Memory B cell (primary cell): ENCODE data around the gene IL1RAPL2.
"Not testable (repeated sequence)": the region's sequence is repeated elsewhere in the genome, so short reads cannot be mapped to it uniquely, and the experiment has no call there.

Experiments used
- ATAC-seq: fragments of 150-1000 bp; cut with Tn5 transposase; 2 replicates; pipeline ENCODE4 v1.10.0; 2021; ENCODE audit warnings: low read depth, mild to moderate bottlenecking, moderate library complexity
- DNase-seq, 2 donors: peaks; one replicate each; pipeline ENCODE4 v3.0.0; 2022; ENCODE audit warnings: low spot score in 2 of 2
- H3K27ac Mint-ChIP-seq: one replicate; pipeline ENCODE4 v1.8.0; 2022; ENCODE audit warnings: mild to moderate bottlenecking, moderate library complexity, mixed read lengths
- H3K27me3 Mint-ChIP-seq: one replicate; pipeline ENCODE4 v1.8.0; 2022; ENCODE audit warnings: mixed read lengths
- H3K36me3 Mint-ChIP-seq: one replicate; pipeline ENCODE4 v1.8.0; 2022; ENCODE audit warnings: mild to moderate bottlenecking, mixed read lengths
- H3K4me1 Mint-ChIP-seq: one replicate; pipeline ENCODE4 v1.8.0; 2022; ENCODE audit warnings: mixed read lengths
- H3K4me3 Mint-ChIP-seq: one replicate; pipeline ENCODE4 v1.8.0; 2022; ENCODE audit warnings: mild to moderate bottlenecking, moderate library complexity, mixed read lengths
- H3K9me3 Mint-ChIP-seq: one replicate; pipeline ENCODE4 v1.8.0; 2022; ENCODE audit warnings: mixed read lengths

Gene IL1RAPL2

DNA sequence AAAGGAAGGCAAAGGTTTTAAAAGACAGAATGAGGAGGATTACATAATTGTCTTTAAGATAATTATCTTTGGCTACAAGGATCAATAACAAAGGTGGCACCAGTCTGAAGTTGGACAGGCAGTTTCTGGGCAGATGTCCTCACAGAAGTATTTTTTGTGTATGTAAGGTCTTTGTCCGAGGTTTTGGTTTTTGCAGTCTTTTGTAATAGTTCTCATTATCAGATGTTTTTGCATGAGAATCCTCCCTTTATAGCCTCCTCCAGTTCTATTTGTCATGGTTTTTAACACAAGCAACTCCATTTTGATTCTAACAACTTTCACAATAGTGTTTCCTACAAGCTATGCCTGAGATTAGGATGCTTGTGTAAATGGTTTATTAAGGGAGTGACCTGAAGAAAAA, 286.2 kb downstream of the IL1RAPL2 start:
- no peak overlapping the region for H3K4me3 Mint-ChIP-seq
- no peak for ATAC-seq
- H3K27ac Mint-ChIP-seq = no peak overlapping the region
- DNase-seq = no peak
- no peaks in the 10 kb centered on the region for H3K4me1 Mint-ChIP-seq
- H3K36me3 Mint-ChIP-seq = no peaks in the 10 kb centered on the region
- H3K27me3 Mint-ChIP-seq = no peaks in the 10 kb centered on the region
- H3K9me3 Mint-ChIP-seq = peaks cover 3% of the 10 kb centered on the region

- Mint-ChIP-seq H3K4me1 (no peaks in the 10 kb centered on the region), H3K27ac (no peak overlapping the region), H3K4me3 (no peak overlapping the region), H3K27me3 (no peaks in the 10 kb centered on the region), H3K36me3 (no peaks in the 10 kb centered on the region), H3K9me3 (peaks cover 3% of the 10 kb centered on the region)
- ATAC-seq (no peak), DNase-seq (no peak)
Observed at GRCh38 chrX:104854188-104854587, 288.2 kb downstream of the IL1RAPL2 start.

DNA sequence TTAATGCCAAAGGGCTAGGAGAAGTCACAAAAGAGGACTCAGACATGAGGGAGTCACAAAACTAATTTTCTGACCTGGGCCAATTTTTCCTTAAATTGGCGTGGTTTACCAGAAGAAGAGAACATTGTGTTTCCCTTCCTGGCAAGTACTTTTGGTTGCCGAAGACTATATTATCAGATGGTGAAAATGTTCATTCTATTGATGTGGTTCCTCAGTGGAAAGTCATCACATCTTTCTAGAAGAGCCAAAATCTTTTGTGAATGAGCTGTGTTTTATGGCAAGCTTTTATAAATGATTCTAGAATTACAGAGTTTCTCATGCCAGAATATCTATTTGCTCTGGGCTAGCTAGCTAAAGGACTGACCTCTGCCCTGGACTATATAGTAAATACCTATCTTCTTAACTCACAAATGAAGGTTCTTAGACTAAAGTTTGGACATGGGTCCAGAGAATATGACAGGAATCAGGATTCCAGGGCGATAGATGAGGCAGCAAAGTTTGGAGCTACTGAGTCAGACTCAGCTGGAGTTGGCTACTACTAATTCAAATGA, 288.9 kb downstream of the IL1RAPL2 start:
- Mint-ChIP-seq H3K36me3 (no peaks in the 10 kb centered on the region), H3K4me1 (no peaks in the 10 kb centered on the region), H3K4me3 (no peak overlapping the region), H3K27ac (no peak overlapping the region), H3K27me3 (no peaks in the 10 kb centered on the region), H3K9me3 (peaks cover 3% of the 10 kb centered on the region)
- DNase-seq (no peak), ATAC-seq (no peak)

- Mint-ChIP-seq H3K27ac (no peak overlapping the region), H3K9me3 (no peaks in the 10 kb centered on the region), H3K27me3 (no peaks in the 10 kb centered on the region), H3K4me1 (no peaks in the 10 kb centered on the region), H3K36me3 (no peaks in the 10 kb centered on the region), H3K4me3 (no peak overlapping the region)
- DNase-seq (no peak), ATAC-seq (no peak)
Observed at GRCh38 chrX:104863466-104863865, 297.5 kb downstream of the IL1RAPL2 start.

- ATAC-seq (no peak), DNase-seq (no peak)
- Mint-ChIP-seq H3K27me3 (no peaks in the 10 kb centered on the region), H3K4me3 (no peak overlapping the region), H3K9me3 (no peaks in the 10 kb centered on the region), H3K4me1 (no peaks in the 10 kb centered on the region), H3K36me3 (no peaks in the 10 kb centered on the region), H3K27ac (no peak overlapping the region)
Observed at GRCh38 chrX:104864296-104864695, 298.3 kb downstream of the IL1RAPL2 start.

- H3K27me3 Mint-ChIP-seq = no peaks in the 10 kb centered on the region
- peaks cover 2% of the 10 kb centered on the region for H3K9me3 Mint-ChIP-seq
- no peaks in the 10 kb centered on the region for H3K4me1 Mint-ChIP-seq
- DNase-seq = no peak
- H3K36me3 Mint-ChIP-seq = no peaks in the 10 kb centered on the region
- H3K4me3 Mint-ChIP-seq = no peak overlapping the region
- H3K27ac Mint-ChIP-seq = no peak overlapping the region
- no peak for ATAC-seq
Observed at GRCh38 chrX:104877504-104877903, 311.5 kb downstream of the IL1RAPL2 start.

GRCh38 chrX:104902070-104902469, 336.1 kb downstream of the IL1RAPL2 start:
- Mint-ChIP-seq H3K27me3 (no peaks in the 10 kb centered on the region), H3K36me3 (no peaks in the 10 kb centered on the region), H3K4me3 (no peak overlapping the region), H3K9me3 (no peaks in the 10 kb centered on the region), H3K27ac (no peak overlapping the region), H3K4me1 (no peaks in the 10 kb centered on the region)
- ATAC-seq = no peak
- DNase-seq = no peak

- H3K27ac Mint-ChIP-seq, H3K4me1 Mint-ChIP-seq, ATAC-seq, H3K27me3 Mint-ChIP-seq, H3K36me3 Mint-ChIP-seq, H3K9me3 Mint-ChIP-seq, DNase-seq: not testable (repeated sequence)
- H3K4me3 Mint-ChIP-seq = peak overlapping the region; percentile 39
Observed at GRCh38 chrX:104909694-104910093, 343.7 kb downstream of the IL1RAPL2 start.

DNA sequence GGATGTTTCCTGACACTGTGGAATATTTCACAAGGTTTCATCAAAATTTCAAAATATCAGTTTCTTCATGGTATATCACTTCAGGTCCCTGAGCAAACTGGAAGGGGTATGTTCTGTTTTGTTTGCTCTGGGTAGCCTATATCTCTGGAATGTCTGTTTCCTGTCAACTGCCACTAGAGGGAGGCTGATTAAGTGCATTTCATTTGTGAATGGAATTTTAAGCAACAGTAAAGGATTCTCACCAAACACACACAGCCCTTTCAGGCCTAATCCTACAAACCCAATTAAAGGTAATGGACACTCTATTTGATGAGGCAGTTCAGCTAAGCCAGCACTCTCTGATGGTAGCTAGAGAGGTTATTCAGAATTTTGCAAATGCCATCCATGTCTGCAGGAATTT, 347.3 kb downstream of the IL1RAPL2 start:
- Mint-ChIP-seq H3K36me3 (no peaks in the 10 kb centered on the region), H3K27ac (no peak overlapping the region), H3K4me3 (no peak overlapping the region), H3K4me1 (no peaks in the 10 kb centered on the region), H3K9me3 (no peaks in the 10 kb centered on the region), H3K27me3 (no peaks in the 10 kb centered on the region)
- DNase-seq (no peak), ATAC-seq (no peak)

- H3K9me3 Mint-ChIP-seq, H3K4me3 Mint-ChIP-seq, DNase-seq, H3K36me3 Mint-ChIP-seq, H3K4me1 Mint-ChIP-seq, H3K27me3 Mint-ChIP-seq, H3K27ac Mint-ChIP-seq, ATAC-seq: not testable (repeated sequence)
Observed at GRCh38 chrX:104914686-104915085, 348.7 kb downstream of the IL1RAPL2 start.

GRCh38 chrX:104918122-104918521, 352.1 kb downstream of the IL1RAPL2 start:
- no peak overlapping the region for H3K4me3 Mint-ChIP-seq
- H3K9me3 Mint-ChIP-seq = no peaks in the 10 kb centered on the region
- H3K36me3 Mint-ChIP-seq = no peaks in the 10 kb centered on the region
- no peaks in the 10 kb centered on the region for H3K4me1 Mint-ChIP-seq
- DNase-seq (no peak), ATAC-seq (no peak)
- H3K27ac Mint-ChIP-seq = no peak overlapping the region
- no peaks in the 10 kb centered on the region for H3K27me3 Mint-ChIP-seq

- Mint-ChIP-seq H3K4me3 (no peak overlapping the region), H3K36me3 (no peaks in the 10 kb centered on the region), H3K27me3 (no peaks in the 10 kb centered on the region), H3K4me1 (no peaks in the 10 kb centered on the region), H3K27ac (no peak overlapping the region), H3K9me3 (no peaks in the 10 kb centered on the region)
- ATAC-seq (no peak), DNase-seq (peak in 1 of 2 donors; percentile 8)
Observed at GRCh38 chrX:104921584-104922205, 355.7 kb downstream of the IL1RAPL2 start.

DNA sequence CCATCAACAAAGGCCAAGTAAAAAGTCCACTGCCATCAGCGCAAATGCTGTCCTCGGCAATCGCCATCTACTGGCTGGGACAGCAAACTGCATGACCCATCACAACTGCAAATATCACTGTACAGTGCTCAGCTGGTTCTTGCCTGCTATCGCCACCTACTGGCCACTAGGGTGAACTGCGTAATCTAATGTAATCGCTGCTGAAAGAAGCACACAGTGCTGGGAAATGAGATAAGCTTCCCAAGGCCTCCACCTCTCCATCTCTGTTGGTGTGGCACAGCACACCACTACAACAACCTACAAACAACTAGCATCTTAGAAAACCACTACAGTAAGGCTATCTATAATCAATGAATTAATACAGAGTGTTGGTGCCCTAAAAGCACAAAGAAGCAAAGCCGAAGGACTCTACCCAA, 356.2 kb downstream of the IL1RAPL2 start:
- Mint-ChIP-seq H3K9me3 (no peaks in the 10 kb centered on the region), H3K4me1 (no peaks in the 10 kb centered on the region), H3K27me3 (no peaks in the 10 kb centered on the region), H3K36me3 (no peaks in the 10 kb centered on the region), H3K4me3 (no peak overlapping the region), H3K27ac (no peak overlapping the region)
- ATAC-seq (no peak), DNase-seq (peak; percentile 2 to 23)

DNA sequence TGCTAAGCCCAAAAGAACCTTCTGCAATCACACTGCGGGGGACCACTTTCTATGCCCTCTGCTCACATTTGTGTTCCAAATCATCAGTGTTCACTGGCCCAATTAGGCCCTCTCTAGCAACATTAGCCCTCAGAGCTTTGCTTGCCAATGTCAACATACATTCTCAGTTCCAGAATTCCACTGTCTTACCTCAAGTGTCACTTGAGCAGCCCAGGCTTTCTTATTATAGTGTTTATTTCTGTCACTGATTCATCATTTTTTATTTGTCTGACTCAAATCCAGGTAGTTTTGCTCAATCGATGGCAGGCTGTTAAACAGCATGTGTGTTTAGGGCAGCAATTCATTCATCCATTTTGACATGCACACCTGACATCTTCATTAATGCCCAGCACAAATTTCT, 363.3 kb downstream of the IL1RAPL2 start:
- Mint-ChIP-seq H3K9me3 (no peaks in the 10 kb centered on the region), H3K4me3 (no peak overlapping the region), H3K36me3 (no peaks in the 10 kb centered on the region), H3K27ac (no peak overlapping the region), H3K27me3 (no peaks in the 10 kb centered on the region), H3K4me1 (no peaks in the 10 kb centered on the region)
- DNase-seq (no peak), ATAC-seq (no peak)

GRCh38 chrX:104935581-104935980, 369.6 kb downstream of the IL1RAPL2 start:
- Mint-ChIP-seq H3K27ac (no peak overlapping the region), H3K27me3 (no peaks in the 10 kb centered on the region), H3K36me3 (no peaks in the 10 kb centered on the region), H3K4me1 (no peaks in the 10 kb centered on the region), H3K4me3 (no peak overlapping the region), H3K9me3 (no peaks in the 10 kb centered on the region)
- no peak for ATAC-seq
- no peak for DNase-seq
